Trophoblast cell (in vitro differentiated cells and primary cell): ENCODE results near the gene FAM184A.

Experiments
- DNase-seq, 2 donors: peaks; one replicate each; pipeline ENCODE4 v3.0.0-alpha.2; 2016
- H2AFZ ChIP-seq: 2 replicates; pipeline ENCODE4 v1.6.1; 2013; ENCODE audit warnings: low read length, moderate library complexity, mild to moderate bottlenecking; ENCODE audit not compliant: insufficient read depth, poor library complexity
- H2AK5ac ChIP-seq: 2 replicates; pipeline ENCODE4 v1.6.1; 2013; ENCODE audit warnings: mild to moderate bottlenecking, low read length
- H2BK120ac ChIP-seq: 2 replicates; pipeline ENCODE4 v1.6.1; 2013; ENCODE audit warnings: low read length, mild to moderate bottlenecking, moderate library complexity; ENCODE audit not compliant: insufficient read depth, poor library complexity
- H2BK12ac ChIP-seq: 2 replicates; pipeline ENCODE4 v1.6.1; 2013; ENCODE audit warnings: mild to moderate bottlenecking, low read length, moderate library complexity
- H2BK5ac ChIP-seq: 2 replicates; pipeline ENCODE4 v1.6.1; 2013; ENCODE audit warnings: low read length, low read depth, moderate library complexity, mild to moderate bottlenecking; ENCODE audit not compliant: poor library complexity
- H3K14ac ChIP-seq: 2 replicates; pipeline ENCODE4 v1.6.1; 2013; ENCODE audit warnings: mild to moderate bottlenecking, low read length
- H3K18ac ChIP-seq: 2 replicates; pipeline ENCODE4 v1.6.1; 2013; ENCODE audit warnings: mild to moderate bottlenecking, low read length
- H3K23ac ChIP-seq: 2 replicates; pipeline ENCODE4 v1.6.1; 2013; ENCODE audit warnings: low read length
- H3K27ac ChIP-seq: 2 replicates; pipeline ENCODE4 v1.5.1; 2013; ENCODE audit warnings: low read depth, mild to moderate bottlenecking, inconsistent platforms, low read length, moderate library complexity
- H3K27me3 ChIP-seq: 2 replicates; pipeline ENCODE4 v1.6.1; 2013; ENCODE audit warnings: inconsistent platforms, mild to moderate bottlenecking, low read length, moderate library complexity; ENCODE audit not compliant: insufficient read depth
- H3K36me3 ChIP-seq, 2 experiments: 1 replicate in 1 of 2; 2 replicates in 1 of 2; pipeline ENCODE4 v1.6.1; 2013; ENCODE audit warnings: low read length in 2 of 2, mild to moderate bottlenecking in 2 of 2, moderate library complexity in 1 of 2; ENCODE audit not compliant: insufficient read depth in 2 of 2, control insufficient read depth in 1 of 2
- H3K4ac ChIP-seq: 2 replicates; pipeline ENCODE4 v1.6.1; 2013; ENCODE audit warnings: low read depth, mild to moderate bottlenecking, low read length, moderate library complexity
- H3K4me1 ChIP-seq, 2 experiments: 1 replicate in 1 of 2; 2 replicates in 1 of 2; pipeline ENCODE4 v1.6.1; 2013; ENCODE audit warnings: low read length in 2 of 2, mild to moderate bottlenecking in 2 of 2, moderate library complexity in 1 of 2; ENCODE audit not compliant: insufficient read depth in 2 of 2, control insufficient read depth in 1 of 2
- H3K4me2 ChIP-seq: 2 replicates; pipeline ENCODE4 v1.6.1; 2013; ENCODE audit warnings: inconsistent platforms, mild to moderate bottlenecking, low read length, moderate library complexity
- H3K4me3 ChIP-seq: 2 replicates; pipeline ENCODE4 v1.5.1; 2013; ENCODE audit warnings: mild to moderate bottlenecking, low read depth, low read length, inconsistent platforms
- H3K79me1 ChIP-seq: one replicate; pipeline ENCODE4 v1.6.1; 2013; ENCODE audit warnings: low read length
- H3K79me2 ChIP-seq: 2 replicates; pipeline ENCODE4 v1.6.1; 2013; ENCODE audit warnings: low read length, mild to moderate bottlenecking; ENCODE audit not compliant: control insufficient read depth, insufficient read depth, poor library complexity
- H3K9ac ChIP-seq: 2 replicates; pipeline ENCODE4 v1.6.1; 2013; ENCODE audit warnings: mild to moderate bottlenecking, low read length
- H3K9me3 ChIP-seq: 2 replicates; pipeline ENCODE4 v1.6.1; 2013; ENCODE audit warnings: low read depth, mild to moderate bottlenecking, control low read depth, inconsistent platforms, low read length; ENCODE audit not compliant: insufficient read depth
- H4K12ac ChIP-seq: 2 replicates; pipeline ENCODE4 v1.6.1; 2013; ENCODE audit warnings: low read depth, mild to moderate bottlenecking, low read length, moderate library complexity
- H4K8ac ChIP-seq: 2 replicates; pipeline ENCODE4 v1.6.1; 2013; ENCODE audit warnings: low read depth, mild to moderate bottlenecking, low read length, moderate library complexity
- H4K91ac ChIP-seq: one replicate; pipeline ENCODE4 v1.6.1; 2013; ENCODE audit warnings: low read depth, mild to moderate bottlenecking, low read length, moderate library complexity
- WGBS: extraction: QIAGEN DNeasy Blood & Tissue Kit; methylation state at CpG from one replicate; pipeline ENCODE4 v1.1.7; 2013; ENCODE audit warnings: missing lambda C conversion rate; ENCODE audit not compliant: insufficient read length, insufficient coverage; ENCODE audit errors: extremely low coverage; 5-methylcytosine and 5-hydroxymethylcytosine counted together

The FAM184A gene

DNA sequence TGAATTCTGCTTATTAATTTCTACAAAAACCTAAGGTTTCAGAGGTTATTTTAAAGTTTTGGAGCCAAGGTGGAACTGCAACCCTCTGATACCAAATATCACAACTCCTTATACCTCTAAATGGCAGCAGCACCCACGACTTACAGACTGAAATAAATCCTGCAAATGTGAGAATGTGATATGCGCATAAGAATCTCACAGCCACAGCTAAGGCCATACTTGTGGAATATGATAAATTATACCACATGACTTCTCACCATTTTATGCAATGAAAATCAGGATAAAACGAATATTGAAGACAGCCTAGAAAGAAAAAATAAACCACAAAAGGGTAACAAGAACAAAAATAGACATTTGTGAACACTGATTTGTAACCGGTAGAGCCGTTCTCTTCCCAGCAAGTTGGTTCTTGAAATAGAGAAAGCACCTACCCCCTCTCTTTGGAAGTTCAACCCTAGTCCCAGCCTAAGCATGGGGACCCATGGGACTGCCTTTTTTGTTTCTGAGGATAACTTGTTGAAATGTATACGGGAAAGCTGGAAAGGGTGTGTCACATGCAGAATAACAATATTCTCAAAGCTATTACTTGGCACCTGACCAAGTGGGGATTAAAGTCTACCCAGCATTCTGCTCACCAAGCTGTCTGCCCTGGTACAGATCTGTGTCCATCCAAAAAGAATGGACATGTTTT is 96.4 kb downstream of the FAM184A start:
- Histone ChIP-seq H2AK5ac (no peak overlapping the region), H3K23ac (no peak overlapping the region), H2BK5ac (no peak overlapping the region), H3K79me1 (no peaks in the 10 kb centered on the region), H3K18ac (no peak overlapping the region), H2AFZ (no peak overlapping the region), H3K27me3 (no peaks in the 10 kb centered on the region), H3K36me3 (peaks cover 0 to 1% of the 10 kb centered on the region in 2 experiments), H3K79me2 (no peaks in the 10 kb centered on the region), H4K8ac (no peak overlapping the region), H3K27ac (no peak overlapping the region), H3K4me3 (no peak overlapping the region), H3K14ac (no peak overlapping the region), H4K91ac (no peak overlapping the region), H3K4me2 (no peak overlapping the region), H2BK12ac (no peak overlapping the region), H4K12ac (no peak overlapping the region), H3K4me1 (no peaks in the 10 kb centered on the region), H3K9me3 (no peaks in the 10 kb centered on the region), H3K4ac (no peak overlapping the region), H2BK120ac (no peak overlapping the region), H3K9ac (no peak overlapping the region)
- DNase-seq = no peak
- no CpG with 5 or more reads among the region's 6 CpGs for WGBS

DNA sequence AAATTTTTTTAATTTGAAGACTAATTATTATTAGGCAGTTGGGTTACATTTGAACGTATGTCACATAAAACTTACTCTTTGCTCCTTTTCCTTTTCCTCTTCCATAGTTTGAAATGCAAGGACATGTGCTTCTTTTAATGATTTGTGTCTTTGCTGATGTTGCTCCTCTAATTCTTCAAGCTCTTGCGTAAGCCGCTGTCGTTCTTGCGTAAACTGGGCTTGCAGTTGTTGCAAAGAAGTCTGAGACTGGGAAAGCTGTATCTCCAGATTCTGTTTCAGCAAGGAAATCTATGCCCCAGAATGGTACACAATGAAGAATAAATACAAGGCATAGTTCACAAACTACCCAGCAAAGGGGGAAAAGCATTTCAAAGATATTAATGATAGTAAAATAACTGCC is 98.4 kb downstream of the FAM184A start:
- Histone ChIP-seq H2BK120ac (no peak overlapping the region), H4K12ac (no peak overlapping the region), H4K8ac (no peak overlapping the region), H3K4me2 (no peak overlapping the region), H3K4me3 (no peak overlapping the region), H3K27ac (no peak overlapping the region), H3K9ac (no peak overlapping the region), H3K79me2 (no peaks in the 10 kb centered on the region), H3K36me3 (peaks cover 0 to 1% of the 10 kb centered on the region in 2 experiments), H2BK12ac (no peak overlapping the region), H3K9me3 (no peaks in the 10 kb centered on the region), H3K18ac (no peak overlapping the region), H2AK5ac (no peak overlapping the region), H2AFZ (no peak overlapping the region), H3K79me1 (no peaks in the 10 kb centered on the region), H2BK5ac (no peak overlapping the region), H3K4me1 (no peaks in the 10 kb centered on the region), H3K4ac (no peak overlapping the region), H3K27me3 (no peaks in the 10 kb centered on the region), H3K14ac (no peak overlapping the region), H3K23ac (no peak overlapping the region), H4K91ac (no peak overlapping the region)
- no CpG with 5 or more reads among the region's 5 CpGs for WGBS
- peak; percentile 14 to 80 for DNase-seq

DNA sequence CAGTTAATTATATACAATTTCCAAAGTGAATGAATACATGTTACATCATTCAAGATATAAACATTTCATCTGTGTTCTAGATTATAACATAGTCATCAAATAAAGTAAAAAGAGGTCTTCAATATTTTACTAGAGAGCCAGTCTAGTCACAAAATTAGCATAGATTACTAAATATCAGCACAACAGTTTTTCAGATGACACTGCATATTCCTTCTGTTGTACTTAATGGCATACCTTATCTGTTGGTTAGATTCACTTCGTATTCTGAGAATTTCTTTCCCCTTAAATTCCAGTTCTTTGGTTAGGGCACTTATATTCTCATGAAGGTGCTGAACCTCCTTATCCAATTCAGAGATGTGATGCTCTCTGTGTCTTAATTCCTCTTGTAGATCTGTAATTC is 103.7 kb downstream of the FAM184A start:
- WGBS = no CpG with 5 or more reads among the region's 1 CpG
- Histone ChIP-seq H3K27ac (no peak overlapping the region), H2BK120ac (no peak overlapping the region), H3K9ac (no peak overlapping the region), H3K18ac (no peak overlapping the region), H3K4me2 (no peak overlapping the region), H2BK12ac (no peak overlapping the region), H3K9me3 (no peaks in the 10 kb centered on the region), H3K14ac (no peak overlapping the region), H2AK5ac (no peak overlapping the region), H3K23ac (no peak overlapping the region), H3K79me1 (no peaks in the 10 kb centered on the region), H3K4me3 (no peak overlapping the region), H4K8ac (no peak overlapping the region), H3K4ac (no peak overlapping the region), H3K4me1 (no peaks in the 10 kb centered on the region), H4K91ac (no peak overlapping the region), H2BK5ac (no peak overlapping the region), H3K36me3 (peaks cover 0 to 1% of the 10 kb centered on the region in 2 experiments), H2AFZ (no peak overlapping the region), H3K79me2 (no peaks in the 10 kb centered on the region), H4K12ac (no peak overlapping the region), H3K27me3 (no peaks in the 10 kb centered on the region)
- DNase-seq = no peak

DNA sequence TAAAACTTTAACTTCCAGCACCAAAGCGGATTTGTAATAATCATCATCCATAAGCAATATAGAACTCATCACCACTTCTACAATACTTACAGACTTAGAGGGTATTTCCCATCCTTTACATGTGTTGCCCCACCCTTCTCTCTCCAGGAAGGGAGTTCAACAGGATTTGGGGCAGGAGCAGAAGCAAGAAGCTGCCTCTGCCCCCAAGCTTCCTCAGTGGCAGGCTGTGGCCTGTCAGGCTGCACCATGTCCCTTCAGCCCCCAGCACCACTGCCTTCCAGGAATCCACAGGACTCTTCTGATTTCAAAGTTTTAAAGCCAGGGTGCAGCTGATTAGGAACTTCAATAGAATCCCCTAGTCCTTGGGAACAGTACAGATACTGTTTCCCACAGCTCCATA is 106.8 kb downstream of the FAM184A start:
- Histone ChIP-seq H3K27ac (no peak overlapping the region), H2BK5ac (no peak overlapping the region), H3K14ac (no peak overlapping the region), H2BK120ac (no peak overlapping the region), H3K23ac (no peak overlapping the region), H4K12ac (no peak overlapping the region), H4K91ac (no peak overlapping the region), H3K79me1 (no peaks in the 10 kb centered on the region), H3K4me1 (no peaks in the 10 kb centered on the region), H3K27me3 (no peaks in the 10 kb centered on the region), H3K4ac (no peak overlapping the region), H3K79me2 (no peaks in the 10 kb centered on the region), H3K36me3 (no peaks in the 10 kb centered on the region), H2AK5ac (no peak overlapping the region), H3K4me3 (no peak overlapping the region), H4K8ac (no peak overlapping the region), H3K9ac (no peak overlapping the region), H2AFZ (no peak overlapping the region), H3K18ac (no peak overlapping the region), H3K4me2 (no peak overlapping the region), H3K9me3 (no peaks in the 10 kb centered on the region), H2BK12ac (no peak overlapping the region)
- no peak for DNase-seq
- WGBS = no CpG with 5 or more reads among the region's 1 CpG
